DND-41 (cell line): Measurements from ENCODE around the gene FCHO2.

Experiments
- EZH2 ChIP-seq: IDR thresholded peaks from 3 replicates; pipeline ENCODE4 v1.6.1; 2012; ENCODE audit warnings: borderline replicate concordance, low read depth, mild to moderate bottlenecking, moderate library complexity, low read length, inconsistent platforms; ENCODE audit not compliant: severe bottlenecking
- TF ChIP-seq, protein P1 (sequence below): IDR thresholded peaks from 2 replicates; pipeline ENCODE4 v1.5.1; 2012; ENCODE audit warnings: borderline replicate concordance, low read length, moderate library complexity, mild to moderate bottlenecking; ENCODE audit not compliant: poor library complexity, severe bottlenecking; ENCODE audit errors: extremely low read depth

DNA sequence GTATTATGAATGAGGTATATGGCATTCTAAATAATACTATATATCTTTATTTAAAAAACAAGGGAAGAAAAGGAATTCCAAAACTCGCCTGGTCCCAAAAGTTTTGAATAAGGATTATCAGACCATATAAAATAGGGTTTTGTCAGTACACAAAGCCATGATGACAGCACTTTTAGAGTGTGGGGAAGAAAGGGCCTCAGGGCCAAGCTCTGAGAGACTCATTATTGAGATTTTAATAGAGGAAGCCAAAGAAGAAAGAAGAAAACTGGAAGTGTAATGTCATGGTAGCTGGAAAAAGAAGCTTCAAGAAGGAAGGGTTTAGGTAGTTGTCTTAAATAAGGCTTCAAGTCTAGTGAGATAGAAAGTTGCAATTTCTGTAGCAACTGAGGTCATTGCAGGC lies 53.0 kb downstream of the FCHO2 start:
- TF ChIP-seq, protein P1, sequence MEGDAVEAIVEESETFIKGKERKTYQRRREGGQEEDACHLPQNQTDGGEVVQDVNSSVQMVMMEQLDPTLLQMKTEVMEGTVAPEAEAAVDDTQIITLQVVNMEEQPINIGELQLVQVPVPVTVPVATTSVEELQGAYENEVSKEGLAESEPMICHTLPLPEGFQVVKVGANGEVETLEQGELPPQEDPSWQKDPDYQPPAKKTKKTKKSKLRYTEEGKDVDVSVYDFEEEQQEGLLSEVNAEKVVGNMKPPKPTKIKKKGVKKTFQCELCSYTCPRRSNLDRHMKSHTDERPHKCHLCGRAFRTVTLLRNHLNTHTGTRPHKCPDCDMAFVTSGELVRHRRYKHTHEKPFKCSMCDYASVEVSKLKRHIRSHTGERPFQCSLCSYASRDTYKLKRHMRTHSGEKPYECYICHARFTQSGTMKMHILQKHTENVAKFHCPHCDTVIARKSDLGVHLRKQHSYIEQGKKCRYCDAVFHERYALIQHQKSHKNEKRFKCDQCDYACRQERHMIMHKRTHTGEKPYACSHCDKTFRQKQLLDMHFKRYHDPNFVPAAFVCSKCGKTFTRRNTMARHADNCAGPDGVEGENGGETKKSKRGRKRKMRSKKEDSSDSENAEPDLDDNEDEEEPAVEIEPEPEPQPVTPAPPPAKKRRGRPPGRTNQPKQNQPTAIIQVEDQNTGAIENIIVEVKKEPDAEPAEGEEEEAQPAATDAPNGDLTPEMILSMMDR: no peak
- no peak for TF ChIP-seq EZH2
